ENCODE measurements around the gene TCP11L1.
A peak's percentile ranks its signal among the peaks of the same experiment; 100 is the strongest.
"Not testable (repeated sequence)": the region's sequence is repeated elsewhere in the genome, so short reads cannot be mapped to it uniquely, and the experiment has no call there.

Gene TCP11L1

GRCh38 chr11:33065445-33066178, 26.2 kb downstream of the TCP11L1 start:
- peak; percentile 84 for DNase-seq (ENCODE audit: low read depth, low spot score)

- DNase-seq (ENCODE audit: low read depth, low spot score), result no peak
Observed at GRCh38 chr11:33067294-33067693, 27.9 kb downstream of the TCP11L1 start.

- no peak for DNase-seq (ENCODE audit: low read depth, low spot score)
Observed at GRCh38 chr11:33068611-33069340, 29.4 kb downstream of the TCP11L1 start.

- no peak for DNase-seq (ENCODE audit: low read depth, low spot score)
Observed at GRCh38 chr11:33072465-33072864, 33.1 kb downstream of the TCP11L1 start.

GRCh38 chr11:33083918-33084317, 44.5 kb downstream of the TCP11L1 start:
- DNase-seq (ENCODE audit: low read depth, low spot score), result no peak

GRCh38 chr11:33086017-33086416, 46.6 kb downstream of the TCP11L1 start:
- DNase-seq (ENCODE audit: low read depth, low spot score), result no peak

- peak; percentile 7 for DNase-seq (ENCODE audit: low read depth, low spot score)
Observed at GRCh38 chr11:33089776-33090175, 50.4 kb downstream of the TCP11L1 start.

GRCh38 chr11:33094157-33094556, 54.8 kb downstream of the TCP11L1 start:
- DNase-seq (ENCODE audit: low read depth, low spot score), result no peak

- DNase-seq (ENCODE audit: low read depth, low spot score), result no peak
Observed at GRCh38 chr11:33103836-33104235, 64.5 kb downstream of the TCP11L1 start.

GRCh38 chr11:33109294-33109895, 70.0 kb downstream of the TCP11L1 start:
- DNase-seq (ENCODE audit: low read depth, low spot score), result no peak

- no peak for DNase-seq (ENCODE audit: low read depth, low spot score)
Observed at GRCh38 chr11:33110083-33110482, 70.7 kb downstream of the TCP11L1 start.

GRCh38 chr11:33116535-33116934, 77.2 kb downstream of the TCP11L1 start:
- peak; percentile 66 for DNase-seq (ENCODE audit: low read depth, low spot score)

GRCh38 chr11:33122696-33123095, 83.3 kb downstream of the TCP11L1 start:
- not testable (repeated sequence) for DNase-seq (ENCODE audit: low read depth, low spot score)
